Progenitor cell of endocrine pancreas (in vitro differentiated cells): ENCODE data around the gene TTC34. TPM values are rescaled to one million over a fixed set of nuclear protein-coding genes. Genes with fewer than 3 reads are reported as not detected.

Source experiments
- DNase-seq: peaks from one replicate; pipeline ENCODE4 v3.0.0; 2021; ENCODE audit warnings: low spot score; ENCODE audit not compliant: unreplicated experiment
- H3K27ac Mint-ChIP-seq: 2 replicates; pipeline ENCODE4 v1.8.0; 2021; ENCODE audit warnings: mild to moderate bottlenecking, moderate library complexity, mixed read lengths
- H3K27me3 Mint-ChIP-seq: 2 replicates; pipeline ENCODE4 v1.8.0; 2021; ENCODE audit warnings: mixed read lengths
- H3K36me3 Mint-ChIP-seq: 2 replicates; pipeline ENCODE4 v1.8.0; 2022; ENCODE audit warnings: mixed read lengths; ENCODE audit not compliant: insufficient read depth
- H3K4me1 Mint-ChIP-seq: 2 replicates; pipeline ENCODE4 v1.8.0; 2021; ENCODE audit warnings: low read depth, mixed read lengths
- H3K4me3 Mint-ChIP-seq: 2 replicates; pipeline ENCODE4 v1.8.0; 2021; ENCODE audit warnings: low read depth, mild to moderate bottlenecking, moderate library complexity, mixed read lengths
- H3K9me3 Mint-ChIP-seq: 2 replicates; pipeline ENCODE4 v1.8.0; 2021; ENCODE audit warnings: low read depth, mixed read lengths
- total RNA-seq: library from RNA; stranded (reverse); gene quantifications from 2 replicates; pipeline ENCODE4 v1.2.1, GENCODE V29; 2021
- TF ChIP-seq, protein P1 (sequence below): fragments of 200-600 bp; sonication (generic); IDR thresholded peaks from one replicate; pipeline ENCODE4 v1.5.0; 2021; ENCODE audit warnings: antibody characterized with exemption, mild to moderate bottlenecking; ENCODE audit not compliant: unreplicated experiment

TTC34 gene
- total RNA-seq, 1 donor from 2014 or later: 3.1 TPM

DNA sequence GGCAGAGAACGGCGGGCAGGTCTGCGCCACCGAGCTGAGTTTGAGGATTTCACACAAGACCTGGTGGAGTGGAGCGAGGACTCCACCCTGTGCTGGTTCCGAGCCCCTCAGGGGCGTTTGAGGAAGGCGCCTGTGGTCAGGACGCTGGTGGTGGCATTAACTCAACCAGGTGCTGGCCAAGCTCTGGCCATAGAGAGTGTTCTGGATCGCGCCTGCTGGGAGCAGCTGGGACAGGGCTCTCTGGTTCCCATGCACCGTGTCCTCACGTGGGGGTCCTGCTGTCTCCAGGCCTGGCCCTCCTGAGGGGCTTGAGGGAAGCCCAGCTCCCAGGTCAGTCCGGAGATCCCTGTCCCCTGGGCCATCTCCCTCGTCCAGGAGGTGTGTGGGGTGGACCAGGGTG lies 24.8 kb upstream of the TTC34 start:
- TF ChIP-seq, protein P1, sequence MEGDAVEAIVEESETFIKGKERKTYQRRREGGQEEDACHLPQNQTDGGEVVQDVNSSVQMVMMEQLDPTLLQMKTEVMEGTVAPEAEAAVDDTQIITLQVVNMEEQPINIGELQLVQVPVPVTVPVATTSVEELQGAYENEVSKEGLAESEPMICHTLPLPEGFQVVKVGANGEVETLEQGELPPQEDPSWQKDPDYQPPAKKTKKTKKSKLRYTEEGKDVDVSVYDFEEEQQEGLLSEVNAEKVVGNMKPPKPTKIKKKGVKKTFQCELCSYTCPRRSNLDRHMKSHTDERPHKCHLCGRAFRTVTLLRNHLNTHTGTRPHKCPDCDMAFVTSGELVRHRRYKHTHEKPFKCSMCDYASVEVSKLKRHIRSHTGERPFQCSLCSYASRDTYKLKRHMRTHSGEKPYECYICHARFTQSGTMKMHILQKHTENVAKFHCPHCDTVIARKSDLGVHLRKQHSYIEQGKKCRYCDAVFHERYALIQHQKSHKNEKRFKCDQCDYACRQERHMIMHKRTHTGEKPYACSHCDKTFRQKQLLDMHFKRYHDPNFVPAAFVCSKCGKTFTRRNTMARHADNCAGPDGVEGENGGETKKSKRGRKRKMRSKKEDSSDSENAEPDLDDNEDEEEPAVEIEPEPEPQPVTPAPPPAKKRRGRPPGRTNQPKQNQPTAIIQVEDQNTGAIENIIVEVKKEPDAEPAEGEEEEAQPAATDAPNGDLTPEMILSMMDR: no peak
- H3K9me3 Mint-ChIP-seq: peaks cover 16% of the 10 kb centered on the region
- H3K27ac Mint-ChIP-seq: no peak overlapping the region
- H3K27me3 Mint-ChIP-seq: no peaks in the 10 kb centered on the region
- no peak overlapping the region for H3K4me3 Mint-ChIP-seq
- DNase-seq: no peak
- peaks cover 6% of the 10 kb centered on the region for H3K36me3 Mint-ChIP-seq
- H3K4me1 Mint-ChIP-seq: no peaks in the 10 kb centered on the region

DNA sequence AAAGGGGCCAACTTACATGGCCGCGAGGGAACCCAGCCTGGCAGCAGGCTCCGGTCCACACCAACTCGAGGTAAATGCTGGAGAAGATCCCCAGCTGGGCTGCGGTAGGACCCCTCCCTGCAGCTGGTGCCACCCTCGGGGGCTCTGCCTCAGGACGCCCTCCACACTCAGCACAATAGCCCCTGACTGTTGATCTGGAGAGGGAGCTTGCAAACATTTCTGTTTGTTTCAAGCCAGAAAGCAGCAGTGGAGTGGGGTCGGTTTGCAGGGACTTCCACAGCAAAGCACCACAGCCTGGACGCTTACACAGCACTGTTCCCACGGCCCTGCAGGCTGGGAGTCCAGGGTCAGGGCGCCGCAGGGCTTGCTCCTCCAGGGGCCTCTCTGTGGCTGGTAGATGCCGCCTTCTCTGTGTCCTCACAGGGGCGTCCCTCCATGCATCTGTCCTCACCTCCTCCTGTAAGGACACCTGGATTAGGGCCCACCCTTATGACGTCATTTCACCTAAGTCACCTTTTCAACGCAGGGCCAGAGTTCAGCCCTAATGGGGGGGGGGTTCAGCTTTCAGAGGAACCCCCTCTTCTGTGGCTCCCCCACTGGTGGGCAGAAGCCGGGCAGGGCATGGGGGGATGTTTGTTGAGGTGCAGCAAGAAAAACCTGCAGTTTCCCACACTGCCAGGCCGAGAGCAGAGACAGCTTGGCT lies 24.1 kb upstream of the TTC34 start:
- no peak overlapping the region for H3K27ac Mint-ChIP-seq
- H3K9me3 Mint-ChIP-seq: peaks cover 16% of the 10 kb centered on the region
- TF ChIP-seq, protein P1: no peak
- H3K4me1 Mint-ChIP-seq: no peaks in the 10 kb centered on the region
- H3K27me3 Mint-ChIP-seq: no peaks in the 10 kb centered on the region
- H3K36me3 Mint-ChIP-seq: peaks cover 6% of the 10 kb centered on the region
- DNase-seq: no peak
- H3K4me3 Mint-ChIP-seq: no peak overlapping the region

DNA sequence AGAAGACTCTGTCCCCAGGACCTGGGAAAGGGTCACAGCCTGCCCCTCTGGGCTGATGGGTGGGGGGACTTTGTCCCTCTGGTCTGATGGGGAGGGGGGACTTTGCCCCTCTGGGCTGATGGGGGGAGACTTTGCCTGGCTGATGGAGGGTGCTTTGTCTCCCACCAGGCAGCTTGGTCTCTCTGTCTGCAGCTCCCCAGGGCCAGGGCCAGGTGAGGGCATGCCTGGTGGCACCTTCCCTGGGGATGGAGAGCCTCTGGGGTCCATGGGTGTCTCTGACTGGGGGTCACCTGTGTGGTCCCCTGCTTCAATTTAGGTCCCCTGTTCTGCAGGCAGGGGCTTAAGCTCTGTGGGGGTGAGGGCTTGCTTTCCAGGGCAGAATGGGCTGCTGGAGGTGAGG lies 23.5 kb upstream of the TTC34 start:
- no peaks in the 10 kb centered on the region for H3K27me3 Mint-ChIP-seq
- H3K4me1 Mint-ChIP-seq: no peaks in the 10 kb centered on the region
- TF ChIP-seq, protein P1: no peak
- no peak overlapping the region for H3K27ac Mint-ChIP-seq
- no peak overlapping the region for H3K4me3 Mint-ChIP-seq
- H3K36me3 Mint-ChIP-seq: peaks cover 6% of the 10 kb centered on the region
- peaks cover 19% of the 10 kb centered on the region for H3K9me3 Mint-ChIP-seq
- DNase-seq: no peak

DNA sequence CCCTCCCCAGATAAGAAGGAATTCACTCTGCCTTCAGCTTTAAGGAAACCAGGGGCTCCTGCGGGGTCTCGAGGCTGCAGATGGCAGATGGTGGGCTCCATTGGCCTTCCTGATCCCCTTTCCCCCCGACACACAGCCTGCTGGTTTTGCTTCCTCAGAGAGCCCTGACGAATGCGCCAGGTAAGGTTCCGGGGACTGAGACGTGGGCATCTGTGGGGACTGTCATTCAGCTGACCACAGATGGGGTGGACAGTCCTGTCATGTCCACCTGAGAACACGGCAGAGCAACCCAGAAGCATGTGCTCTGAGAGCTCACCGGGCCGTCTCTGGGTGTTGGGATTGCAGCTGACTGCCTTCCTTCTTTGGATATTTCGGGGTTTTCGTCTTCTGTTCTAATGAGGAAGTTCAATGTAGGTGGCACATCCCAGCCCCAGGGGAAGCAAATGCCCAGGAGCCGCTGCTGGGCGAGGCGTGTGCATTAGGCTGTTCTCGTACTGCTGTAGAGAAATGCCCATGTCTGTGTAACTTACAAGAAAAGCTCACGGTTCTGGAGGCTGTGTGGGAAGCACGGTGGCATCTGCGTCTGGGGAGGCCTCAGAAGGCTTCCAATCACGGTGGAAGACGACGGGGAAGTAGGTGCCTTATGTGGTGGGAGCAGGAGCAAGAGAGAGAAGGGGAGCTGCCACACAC lies 22.6 kb upstream of the TTC34 start:
- TF ChIP-seq, protein P1: no peak
- Mint-ChIP-seq H3K4me3 (no peak overlapping the region), H3K27me3 (no peaks in the 10 kb centered on the region), H3K36me3 (peaks cover 11% of the 10 kb centered on the region), H3K4me1 (no peaks in the 10 kb centered on the region), H3K9me3 (peaks cover 28% of the 10 kb centered on the region), H3K27ac (no peak overlapping the region)
- no peak for DNase-seq

DNA sequence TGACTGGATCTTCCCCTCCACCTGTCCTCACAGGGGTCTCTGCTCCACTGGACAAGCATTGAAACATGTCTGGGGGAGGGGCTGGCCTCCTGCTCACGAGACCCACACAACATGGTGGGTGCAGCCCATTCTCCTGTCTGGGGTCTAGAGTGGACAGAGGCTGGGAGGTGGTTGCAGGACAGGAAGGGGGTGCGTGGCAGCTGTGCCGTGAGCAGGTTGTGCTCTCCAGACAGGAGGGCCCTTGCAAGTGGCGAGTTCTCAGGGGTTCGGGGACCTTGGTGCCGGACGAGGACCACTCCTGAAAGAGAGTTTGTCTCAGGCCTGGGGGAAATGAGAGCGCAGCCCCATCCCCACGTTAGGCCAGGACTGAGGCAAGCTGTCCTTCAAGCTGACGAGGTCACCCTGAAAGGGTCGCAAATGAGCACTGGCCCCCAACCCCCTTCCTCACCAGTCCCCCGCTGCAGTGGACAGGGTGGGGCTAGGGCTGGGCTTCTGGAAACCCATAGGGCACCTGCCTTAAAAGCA lies 21.2 kb upstream of the TTC34 start:
- no peaks in the 10 kb centered on the region for H3K4me1 Mint-ChIP-seq
- H3K36me3 Mint-ChIP-seq: peaks cover 11% of the 10 kb centered on the region
- TF ChIP-seq, protein P1: no peak
- no peak overlapping the region for H3K27ac Mint-ChIP-seq
- H3K9me3 Mint-ChIP-seq: peaks cover 36% of the 10 kb centered on the region
- no peak overlapping the region for H3K4me3 Mint-ChIP-seq
- no peaks in the 10 kb centered on the region for H3K27me3 Mint-ChIP-seq
- no peak for DNase-seq
